22Rv1 (cell line): ENCODE measurements around the gene ZBED2.

Source experiments
- ZFX ChIP-seq: fragments of 450-650 bp; IDR thresholded peaks from 2 replicates; pipeline ENCODE4 v1.6.1; 2017; ENCODE audit warnings: antibody characterized with exemption, borderline replicate concordance
- TF ChIP-seq, protein P1 (sequence below): fragments of 450-650 bp; IDR thresholded peaks from 2 replicates; pipeline ENCODE4 v1.5.1; 2017; ENCODE audit warnings: mild to moderate bottlenecking

DNA sequence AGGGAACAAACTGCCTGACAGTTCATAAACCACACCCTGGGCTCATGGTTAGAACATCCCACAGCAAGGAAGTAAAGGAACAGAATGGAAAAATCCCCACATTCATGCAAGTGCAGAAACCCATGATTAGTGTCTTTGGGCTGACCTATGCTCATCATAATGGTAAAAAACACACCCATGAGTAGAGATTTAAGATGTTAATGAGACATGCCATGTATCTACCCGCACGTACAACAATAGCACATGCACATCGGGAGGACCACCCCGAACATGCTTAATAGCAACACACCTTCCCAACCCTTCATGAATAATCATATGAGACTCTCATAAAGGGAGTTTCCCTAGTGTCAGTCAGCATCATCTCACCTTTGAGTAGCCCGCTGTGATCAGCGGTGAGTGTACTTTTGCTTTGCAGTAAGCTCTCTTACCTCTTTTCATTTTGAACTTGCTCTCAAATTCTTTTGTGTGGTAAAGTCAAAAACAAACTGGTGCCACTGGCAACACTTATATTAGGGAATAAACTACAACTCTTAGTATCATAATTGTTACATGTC, 23.2 kb downstream of the ZBED2 start:
- TF ChIP-seq, protein P1, sequence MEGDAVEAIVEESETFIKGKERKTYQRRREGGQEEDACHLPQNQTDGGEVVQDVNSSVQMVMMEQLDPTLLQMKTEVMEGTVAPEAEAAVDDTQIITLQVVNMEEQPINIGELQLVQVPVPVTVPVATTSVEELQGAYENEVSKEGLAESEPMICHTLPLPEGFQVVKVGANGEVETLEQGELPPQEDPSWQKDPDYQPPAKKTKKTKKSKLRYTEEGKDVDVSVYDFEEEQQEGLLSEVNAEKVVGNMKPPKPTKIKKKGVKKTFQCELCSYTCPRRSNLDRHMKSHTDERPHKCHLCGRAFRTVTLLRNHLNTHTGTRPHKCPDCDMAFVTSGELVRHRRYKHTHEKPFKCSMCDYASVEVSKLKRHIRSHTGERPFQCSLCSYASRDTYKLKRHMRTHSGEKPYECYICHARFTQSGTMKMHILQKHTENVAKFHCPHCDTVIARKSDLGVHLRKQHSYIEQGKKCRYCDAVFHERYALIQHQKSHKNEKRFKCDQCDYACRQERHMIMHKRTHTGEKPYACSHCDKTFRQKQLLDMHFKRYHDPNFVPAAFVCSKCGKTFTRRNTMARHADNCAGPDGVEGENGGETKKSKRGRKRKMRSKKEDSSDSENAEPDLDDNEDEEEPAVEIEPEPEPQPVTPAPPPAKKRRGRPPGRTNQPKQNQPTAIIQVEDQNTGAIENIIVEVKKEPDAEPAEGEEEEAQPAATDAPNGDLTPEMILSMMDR, result no peak
- no peak for TF ChIP-seq ZFX
